Stimulated activated naive CD8-positive, alpha-beta T cell treated with anti-CD3 and anti-CD28 coated beads, Interleukin-15, amount 100 ng/mL, for 72 hours (primary cell): Measurements from ENCODE around the gene PTPN20.
A peak's percentile ranks its signal among the peaks of the same experiment; 100 is the strongest.

Experiments
- ATAC-seq: fragments of 150-1000 bp; cut with Tn5 transposase; 2 replicates; pipeline ENCODE4 v1.10.0; 2021; ENCODE audit warnings: mild to moderate bottlenecking, moderate library complexity
- DNase-seq, 2 donors: peaks; one replicate each; pipeline ENCODE4 v3.0.0; 2021 to 2022
- H3K27ac Mint-ChIP-seq, 2 donors: one replicate each; pipeline ENCODE4 v1.8.0; 2022; ENCODE audit warnings: mild to moderate bottlenecking in 2 of 2, mixed read lengths in 2 of 2, moderate library complexity in 2 of 2
- H3K27me3 Mint-ChIP-seq: one replicate; pipeline ENCODE4 v1.8.0; 2022; ENCODE audit warnings: mixed read lengths
- H3K4me1 Mint-ChIP-seq: one replicate; pipeline ENCODE4 v1.8.0; 2022; ENCODE audit warnings: mild to moderate bottlenecking, mixed read lengths
- H3K4me3 Mint-ChIP-seq, 2 donors: one replicate each; pipeline ENCODE4 v1.8.0; 2022; ENCODE audit warnings: mild to moderate bottlenecking in 2 of 2, mixed read lengths in 2 of 2, moderate library complexity in 1 of 2
- H3K9me3 Mint-ChIP-seq, 2 donors: one replicate each; pipeline ENCODE4 v1.8.0; 2022; ENCODE audit warnings: mixed read lengths in 2 of 2

Gene PTPN20

DNA sequence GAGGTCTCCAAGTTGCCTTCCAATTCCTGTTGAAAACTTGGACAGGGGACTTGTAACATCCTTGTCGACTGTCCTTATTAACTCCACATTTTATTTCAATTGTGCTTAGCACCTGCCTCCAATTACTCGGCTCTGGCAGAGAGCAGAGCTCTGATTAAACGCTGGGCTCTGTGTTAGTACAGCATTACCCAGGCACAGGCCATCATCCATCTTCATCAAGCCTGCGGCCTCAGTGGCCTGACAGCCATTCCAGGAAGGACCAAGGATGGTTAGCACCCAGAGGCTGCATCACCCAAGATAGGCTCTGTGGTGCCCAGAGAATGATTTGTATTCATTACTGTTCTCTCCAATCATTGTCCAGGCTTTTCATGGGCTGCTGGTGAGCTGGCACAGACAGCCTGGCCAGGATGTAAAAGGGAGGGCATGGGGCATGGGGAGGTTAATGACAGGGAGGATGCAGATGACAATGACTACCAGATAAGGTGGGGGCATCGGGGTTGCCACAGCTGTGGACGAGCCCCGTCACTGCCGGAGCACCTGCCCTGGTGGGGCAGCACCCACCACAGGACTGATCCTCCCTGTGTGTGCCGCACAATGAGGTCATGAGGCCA is 123.3 kb downstream of the PTPN20 start:
- H3K9me3 Mint-ChIP-seq = no peaks in the 10 kb centered on the region
- DNase-seq = no peak
- no peaks in the 10 kb centered on the region for H3K4me1 Mint-ChIP-seq
- H3K27me3 Mint-ChIP-seq = no peaks in the 10 kb centered on the region
- H3K4me3 Mint-ChIP-seq = no peak overlapping the region
- H3K27ac Mint-ChIP-seq = no peak overlapping the region
- no peak for ATAC-seq

DNA sequence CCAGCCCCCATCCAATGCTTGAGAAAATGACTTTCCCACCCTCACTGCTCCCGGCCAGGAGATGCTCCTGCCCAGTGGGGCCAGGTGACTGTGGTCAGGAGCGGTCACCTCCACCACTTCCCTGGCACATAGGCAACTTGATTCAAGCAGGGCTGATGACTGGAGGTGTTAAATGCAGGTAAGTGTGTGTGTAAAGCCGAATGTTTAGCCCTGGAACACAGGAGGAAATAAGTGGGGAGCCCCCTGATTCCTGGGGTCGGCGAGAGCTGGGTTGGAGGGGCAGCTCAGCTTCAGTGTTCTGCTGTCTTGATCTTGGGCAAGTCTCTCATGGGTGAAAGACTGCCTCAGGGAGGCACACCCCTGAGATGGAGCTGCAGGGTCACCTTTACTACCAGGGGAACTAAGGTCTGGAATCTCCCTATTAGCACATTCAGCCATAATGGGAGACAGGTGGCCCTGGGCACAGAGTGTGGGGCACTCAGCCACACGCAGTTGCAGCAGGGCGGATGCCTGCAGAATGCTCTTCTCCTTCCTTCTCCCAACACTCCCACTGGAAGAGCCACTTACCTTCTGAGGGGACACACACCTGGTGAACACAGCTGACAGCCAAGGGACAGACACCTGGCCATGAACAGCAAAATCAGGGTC is 124.1 kb downstream of the PTPN20 start:
- H3K27me3 Mint-ChIP-seq = no peaks in the 10 kb centered on the region
- no peaks in the 10 kb centered on the region for H3K4me1 Mint-ChIP-seq
- H3K9me3 Mint-ChIP-seq = no peaks in the 10 kb centered on the region
- ATAC-seq (no peak), DNase-seq (no peak)
- H3K4me3 Mint-ChIP-seq = no peak overlapping the region
- H3K27ac Mint-ChIP-seq = no peak overlapping the region

DNA sequence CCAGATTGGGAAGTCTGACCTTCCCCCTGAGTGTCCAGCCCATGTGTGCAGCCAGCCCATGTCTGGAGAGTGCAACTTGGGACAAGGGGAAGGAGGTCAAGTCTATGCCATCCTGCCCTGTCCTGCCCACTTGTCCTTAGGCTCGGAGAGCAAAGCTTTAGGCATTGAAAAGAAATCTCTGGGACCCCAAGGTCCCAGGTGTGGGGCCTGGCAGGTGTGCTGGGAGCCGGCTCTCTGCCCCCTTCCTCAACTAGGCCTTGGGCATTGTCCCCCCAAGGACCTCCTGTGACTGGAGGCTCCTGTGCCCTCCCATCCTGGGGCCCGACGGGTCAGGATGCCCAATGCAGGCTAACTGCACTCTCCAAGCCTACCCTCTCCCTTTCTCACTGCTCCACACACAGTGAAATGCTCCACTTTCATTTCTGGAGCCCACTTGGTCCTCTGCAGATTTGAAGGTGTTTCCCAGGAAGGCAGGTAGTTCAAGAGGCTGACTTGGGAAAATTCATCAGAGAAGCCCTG is 124.7 kb downstream of the PTPN20 start:
- Mint-ChIP-seq H3K9me3 (no peaks in the 10 kb centered on the region), H3K4me3 (no peak overlapping the region), H3K27me3 (no peaks in the 10 kb centered on the region), H3K4me1 (no peaks in the 10 kb centered on the region), H3K27ac (no peak overlapping the region)
- ATAC-seq (no peak), DNase-seq (no peak)

DNA sequence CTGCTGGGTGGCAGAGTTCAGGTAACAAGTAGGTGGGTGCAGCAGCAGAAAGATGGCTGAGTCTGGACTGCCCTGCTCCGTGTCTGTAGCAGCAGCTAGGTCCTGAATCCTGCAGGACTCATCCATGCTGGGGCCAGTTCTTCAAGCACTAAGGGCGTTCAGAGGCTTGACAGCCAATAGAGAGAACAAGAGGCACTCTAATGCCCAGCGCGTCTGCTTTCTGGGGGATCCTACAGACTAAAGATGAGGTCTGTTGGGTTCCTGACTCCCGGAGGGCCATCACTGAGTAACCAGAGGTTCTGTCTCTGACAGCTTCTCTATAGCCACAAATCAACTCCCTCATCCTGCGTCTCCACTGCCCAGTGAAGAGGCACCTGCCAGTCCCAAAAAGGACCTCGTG is 125.5 kb downstream of the PTPN20 start:
- Mint-ChIP-seq H3K27ac (no peak overlapping the region), H3K27me3 (no peaks in the 10 kb centered on the region), H3K4me3 (no peak overlapping the region), H3K4me1 (no peaks in the 10 kb centered on the region), H3K9me3 (no peaks in the 10 kb centered on the region)
- no peak for ATAC-seq
- DNase-seq = no peak

DNA sequence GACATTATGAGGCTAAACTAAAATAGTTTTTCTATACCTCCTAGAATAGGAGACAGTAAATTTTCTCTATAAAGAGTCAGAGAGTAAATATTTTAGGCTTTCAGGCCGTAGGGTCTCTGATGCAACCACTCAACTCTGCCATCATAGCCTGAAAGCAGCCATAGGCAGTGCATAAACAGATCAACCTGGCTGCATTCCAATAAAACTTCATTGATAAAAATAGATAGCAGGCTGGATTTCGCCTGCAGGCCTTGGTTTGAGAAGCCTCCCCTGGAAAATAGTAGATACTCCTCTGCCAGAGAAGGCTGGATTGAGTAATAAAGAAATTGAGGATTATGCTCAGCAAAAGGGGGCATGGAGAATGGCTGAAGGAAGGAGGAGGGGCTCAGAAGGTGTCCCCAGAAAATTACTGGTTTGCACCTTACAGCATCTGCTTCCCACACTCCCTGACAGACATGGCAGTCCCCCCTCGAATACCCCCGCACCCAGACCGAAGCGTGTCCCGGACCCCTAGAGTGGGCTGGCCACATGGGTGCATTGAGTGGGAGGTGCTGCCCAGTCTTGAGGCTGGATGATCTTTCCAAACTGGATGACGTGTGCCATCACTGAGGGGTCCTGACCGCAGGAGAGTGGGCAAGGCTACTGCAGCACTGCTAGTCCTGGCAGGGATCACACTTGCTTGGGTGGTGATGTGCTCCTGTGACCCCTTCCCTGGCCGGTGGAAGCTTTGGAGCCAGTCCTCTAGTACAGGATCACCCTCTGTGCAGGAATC is 126.6 kb downstream of the PTPN20 start:
- DNase-seq = no peak
- no peaks in the 10 kb centered on the region for H3K4me1 Mint-ChIP-seq

DNA sequence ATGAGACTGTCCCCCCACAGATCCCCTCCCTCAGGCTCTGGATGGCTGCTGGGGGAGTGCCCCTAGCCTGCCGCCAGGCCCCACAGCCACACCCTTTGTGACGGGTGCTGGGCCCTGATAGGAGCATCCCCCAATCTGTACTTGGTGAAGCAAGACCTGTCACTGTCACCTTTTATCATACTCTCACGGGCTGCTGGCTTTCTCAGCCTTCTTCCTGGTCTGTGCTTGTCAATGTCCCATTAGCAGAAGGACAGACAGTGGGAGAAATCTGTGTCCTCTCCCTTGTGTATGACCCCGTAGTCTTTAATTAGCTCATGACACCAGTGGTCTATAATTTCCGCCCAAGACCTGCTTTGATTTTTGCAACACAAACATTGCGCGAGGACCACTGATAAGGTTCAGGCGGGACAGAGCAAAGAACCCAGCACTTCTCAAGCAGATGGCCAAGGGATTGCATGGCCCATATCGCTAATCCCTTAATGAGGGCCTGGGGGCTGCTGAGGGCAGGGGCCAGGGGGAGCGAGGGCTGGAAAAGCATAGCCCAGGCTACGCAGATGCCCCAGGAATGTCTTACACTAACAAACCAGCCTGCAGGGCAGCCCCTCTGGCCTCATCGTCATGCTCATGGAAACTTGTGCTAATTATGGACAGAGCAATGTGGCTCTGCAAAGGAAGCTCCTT is 127.8 kb downstream of the PTPN20 start:
- ATAC-seq = no peak
- no peaks in the 10 kb centered on the region for H3K4me1 Mint-ChIP-seq
- H3K27me3 Mint-ChIP-seq = no peaks in the 10 kb centered on the region
- no peaks in the 10 kb centered on the region for H3K9me3 Mint-ChIP-seq
- DNase-seq = no peak
- peak overlapping the region; percentile 27 to 43 for H3K27ac Mint-ChIP-seq
- no peak overlapping the region for H3K4me3 Mint-ChIP-seq

More for the DNA sequence above, 126.6 kb downstream of the PTPN20 start:
- no peak overlapping the region for H3K4me3 Mint-ChIP-seq
- no peaks in the 10 kb centered on the region for H3K9me3 Mint-ChIP-seq
- H3K27ac Mint-ChIP-seq = no peak overlapping the region
- H3K27me3 Mint-ChIP-seq = no peaks in the 10 kb centered on the region
- ATAC-seq = no peak

DNA sequence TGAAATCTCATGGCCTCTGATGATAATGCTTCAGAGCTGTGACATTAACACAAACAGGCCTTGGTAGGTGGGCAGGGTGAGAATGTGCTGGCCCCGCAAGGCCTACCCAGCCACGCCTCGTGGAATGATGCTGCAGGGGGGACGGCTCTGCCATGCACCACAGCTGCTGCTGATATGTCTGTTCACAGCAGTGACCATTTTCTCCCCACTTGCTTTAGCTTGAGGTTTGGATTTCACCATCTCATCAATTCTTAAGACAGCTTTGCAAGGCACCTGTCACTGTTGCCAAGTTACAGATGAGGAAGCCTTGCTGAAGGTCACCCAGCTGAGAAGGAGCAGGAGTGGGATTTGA is 128.3 kb downstream of the PTPN20 start:
- Mint-ChIP-seq H3K27me3 (no peaks in the 10 kb centered on the region), H3K4me3 (no peak overlapping the region), H3K27ac (no peak overlapping the region), H3K9me3 (no peaks in the 10 kb centered on the region), H3K4me1 (no peaks in the 10 kb centered on the region)
- DNase-seq (no peak), ATAC-seq (no peak)

DNA sequence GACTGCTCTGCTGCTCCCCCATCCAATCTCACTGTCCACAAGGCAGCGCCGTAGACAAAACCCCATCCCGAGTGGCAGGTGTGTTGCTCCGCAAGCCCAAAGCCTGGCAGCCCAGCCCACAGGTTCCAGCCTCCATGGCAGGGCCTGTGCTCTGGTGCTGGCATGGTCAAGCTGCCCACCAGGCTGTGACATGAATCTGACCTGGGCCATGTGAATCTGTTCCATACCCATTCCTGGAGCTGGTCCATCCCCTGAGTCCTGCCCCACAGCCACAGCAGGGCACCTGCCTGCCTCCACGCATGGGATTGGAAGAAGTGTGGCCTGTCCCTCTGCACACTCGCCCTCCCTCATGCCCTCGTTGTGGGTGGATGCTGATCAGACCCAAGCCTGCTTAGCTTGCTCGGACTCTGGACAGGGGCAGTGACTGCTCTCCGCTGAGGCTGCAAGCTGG is 128.8 kb downstream of the PTPN20 start:
- ATAC-seq (no peak), DNase-seq (no peak)
- Mint-ChIP-seq H3K4me3 (no peak overlapping the region), H3K4me1 (no peaks in the 10 kb centered on the region), H3K9me3 (no peaks in the 10 kb centered on the region), H3K27ac (no peak overlapping the region), H3K27me3 (no peaks in the 10 kb centered on the region)

DNA sequence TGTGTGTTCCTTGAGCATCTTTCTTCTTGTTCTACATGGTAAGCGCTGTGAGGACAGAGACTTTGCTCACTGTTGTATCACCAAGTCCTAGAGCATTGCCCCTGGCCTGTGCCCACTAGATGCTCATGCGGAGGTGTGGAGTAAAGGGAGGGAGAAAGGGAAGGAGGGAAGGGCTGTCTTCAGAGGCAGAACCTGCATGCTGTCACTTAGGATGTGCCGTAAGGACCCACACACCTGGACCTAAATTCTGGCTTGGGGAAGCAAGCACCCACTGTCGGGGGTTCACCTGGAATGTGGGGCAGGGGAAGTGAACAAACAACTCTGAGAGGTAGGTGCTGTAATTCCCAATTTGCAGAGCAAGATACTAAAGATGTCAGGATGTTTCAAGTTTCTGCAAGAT is 129.5 kb downstream of the PTPN20 start:
- DNase-seq = no peak
- Mint-ChIP-seq H3K9me3 (no peaks in the 10 kb centered on the region), H3K4me3 (no peak overlapping the region), H3K27ac (no peak overlapping the region), H3K4me1 (no peaks in the 10 kb centered on the region), H3K27me3 (no peaks in the 10 kb centered on the region)
- no peak for ATAC-seq

DNA sequence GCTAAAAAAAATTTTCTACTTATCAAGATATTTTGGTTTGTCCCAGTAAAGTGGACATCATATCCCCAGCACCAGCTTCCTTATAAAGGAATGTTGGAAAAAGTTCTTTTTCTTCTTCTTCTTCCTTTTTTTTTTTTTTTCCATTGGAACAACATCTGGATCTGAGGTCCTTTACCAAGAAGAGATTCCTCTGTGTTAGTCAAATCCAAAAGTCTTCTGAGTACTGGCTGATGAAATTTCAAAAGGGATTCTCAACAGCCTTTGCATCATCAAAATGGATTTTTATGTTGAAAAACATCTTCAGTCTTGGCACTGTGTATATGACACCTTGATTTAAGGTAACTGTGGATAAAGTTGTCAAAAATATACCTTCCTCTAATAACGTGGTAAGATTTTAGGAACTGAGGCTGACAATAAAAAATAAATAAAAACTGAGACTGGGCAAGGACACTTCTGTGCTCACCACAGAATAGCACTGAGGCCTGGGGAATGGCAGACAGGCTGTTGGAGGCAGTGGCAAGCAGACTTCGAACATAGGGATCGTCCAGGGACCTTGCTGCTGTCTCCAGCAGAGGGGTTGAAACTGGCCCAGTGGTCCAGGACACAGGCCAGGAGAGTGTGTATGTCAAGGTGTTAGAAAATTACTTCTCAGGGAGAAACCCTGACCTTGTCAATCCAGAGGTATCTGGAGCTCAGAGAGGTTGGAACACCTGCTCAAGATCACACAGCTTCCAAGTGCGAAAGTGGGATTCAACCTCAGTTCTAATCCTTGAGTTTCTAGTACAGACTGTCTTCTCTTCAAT is 130.4 kb downstream of the PTPN20 start:
- H3K4me1 Mint-ChIP-seq = peaks cover under 1% of the 10 kb centered on the region
- ATAC-seq = no peak
- H3K27ac Mint-ChIP-seq = peak overlapping the region in 1 of 2 donors; percentile 79
- no peak for DNase-seq
- H3K9me3 Mint-ChIP-seq = no peaks in the 10 kb centered on the region
- H3K4me3 Mint-ChIP-seq = no peak overlapping the region
- H3K27me3 Mint-ChIP-seq = no peaks in the 10 kb centered on the region

DNA sequence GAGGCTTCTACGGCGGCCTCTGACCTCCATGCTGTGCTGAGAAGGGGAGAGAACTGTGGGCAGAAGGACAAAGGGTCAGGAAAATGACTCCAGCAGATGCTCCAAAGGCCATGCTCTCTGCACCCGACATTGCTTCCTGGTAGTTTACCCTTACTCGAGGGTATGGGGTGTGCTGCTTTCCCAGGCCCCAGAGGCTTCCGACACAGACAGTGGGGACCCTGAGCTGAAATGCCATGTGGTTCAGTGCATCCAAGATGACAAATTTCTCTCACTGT is 130.9 kb downstream of the PTPN20 start:
- ATAC-seq = no peak
- H3K4me1 Mint-ChIP-seq = peaks cover 6% of the 10 kb centered on the region
- no peak for DNase-seq
- no peaks in the 10 kb centered on the region for H3K9me3 Mint-ChIP-seq
- H3K27ac Mint-ChIP-seq = no peak overlapping the region
- H3K4me3 Mint-ChIP-seq = no peak overlapping the region
- no peaks in the 10 kb centered on the region for H3K27me3 Mint-ChIP-seq

DNA sequence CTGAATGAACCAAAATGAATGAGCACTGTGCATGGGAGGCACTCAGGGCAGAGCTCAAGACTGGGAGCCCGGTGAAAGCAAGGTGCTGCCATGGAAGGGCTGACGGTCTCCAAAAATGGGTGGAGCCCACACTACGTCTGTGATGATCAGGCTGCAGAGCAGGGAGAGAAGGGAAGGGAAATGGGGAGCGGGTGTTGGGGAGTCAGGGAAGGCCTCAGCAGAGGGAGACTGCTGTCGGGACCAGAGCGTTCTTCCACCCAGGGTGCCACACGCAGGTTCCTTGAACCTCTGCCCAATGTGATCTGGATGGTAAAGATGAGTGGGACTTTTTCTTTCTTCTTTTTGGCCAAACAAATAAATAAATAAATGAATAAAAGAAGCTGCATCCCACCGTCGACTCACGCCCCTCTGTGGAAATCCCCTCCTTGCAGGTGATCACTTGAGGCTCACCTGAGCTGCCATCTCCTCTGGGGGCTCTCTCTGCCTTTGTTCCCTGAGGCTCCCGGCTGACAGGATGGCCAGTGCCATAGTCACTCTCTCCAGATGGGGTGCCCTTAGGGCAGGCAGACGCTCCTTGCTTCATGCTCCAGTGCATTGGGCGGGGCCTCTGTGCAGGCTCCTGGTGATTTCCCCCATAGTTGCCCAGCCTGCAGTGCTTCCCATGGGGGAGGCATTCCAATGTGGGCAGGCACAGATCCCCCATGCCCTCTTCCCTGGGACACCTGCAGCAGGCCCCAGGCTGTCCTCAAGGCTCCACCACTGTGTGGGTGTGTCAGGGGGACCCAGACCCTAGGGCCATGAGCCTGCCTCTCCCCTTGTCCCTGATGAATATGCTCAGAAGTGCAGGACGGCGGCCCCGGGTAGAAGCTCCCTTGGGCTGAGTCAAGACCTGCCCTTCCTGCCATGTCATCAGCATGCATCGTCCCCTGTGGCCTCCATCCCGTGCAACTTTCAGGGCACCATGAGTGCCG is 131.8 kb downstream of the PTPN20 start:
- H3K4me1 Mint-ChIP-seq = peaks cover 15% of the 10 kb centered on the region
- no peak overlapping the region for H3K27ac Mint-ChIP-seq
- no peak overlapping the region for H3K4me3 Mint-ChIP-seq
- ATAC-seq = no peak
- no peaks in the 10 kb centered on the region for H3K27me3 Mint-ChIP-seq
- no peak for DNase-seq
- H3K9me3 Mint-ChIP-seq = no peaks in the 10 kb centered on the region

DNA sequence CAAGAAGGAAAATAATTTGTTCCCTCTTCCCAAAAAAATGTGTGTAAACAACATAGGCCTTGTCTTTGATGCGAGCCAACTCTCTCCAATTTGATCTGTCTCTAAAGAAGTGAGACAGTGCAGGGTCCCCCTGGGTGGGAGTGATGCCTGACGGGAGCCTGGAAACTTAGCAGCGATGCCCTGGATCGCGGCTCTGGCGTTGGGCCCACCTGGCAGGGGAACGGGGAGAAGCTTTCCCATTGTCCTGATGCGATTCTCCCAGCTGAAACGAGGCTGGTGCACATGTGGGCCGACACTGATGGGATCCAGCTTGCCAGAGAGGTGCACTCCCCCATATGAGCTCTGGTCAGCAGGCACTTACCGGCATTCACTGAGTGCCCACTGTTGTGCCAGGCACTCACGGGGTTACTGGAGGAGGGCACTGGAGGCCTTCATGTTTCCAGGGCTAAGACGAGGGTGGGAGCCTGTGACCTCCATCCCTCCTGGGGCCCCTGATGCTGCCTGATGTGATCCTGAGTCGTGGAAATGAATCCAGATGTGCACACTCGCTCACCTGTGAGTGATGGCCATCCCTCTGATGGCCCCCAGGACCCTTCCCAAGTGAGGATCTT is 132.8 kb downstream of the PTPN20 start:
- H3K27ac Mint-ChIP-seq = peak overlapping the region in 1 of 2 donors; percentile 65
- peaks cover 25% of the 10 kb centered on the region for H3K4me1 Mint-ChIP-seq
- H3K4me3 Mint-ChIP-seq = no peak overlapping the region
- no peaks in the 10 kb centered on the region for H3K9me3 Mint-ChIP-seq
- ATAC-seq (no peak), DNase-seq (no peak)
- H3K27me3 Mint-ChIP-seq = no peaks in the 10 kb centered on the region

DNA sequence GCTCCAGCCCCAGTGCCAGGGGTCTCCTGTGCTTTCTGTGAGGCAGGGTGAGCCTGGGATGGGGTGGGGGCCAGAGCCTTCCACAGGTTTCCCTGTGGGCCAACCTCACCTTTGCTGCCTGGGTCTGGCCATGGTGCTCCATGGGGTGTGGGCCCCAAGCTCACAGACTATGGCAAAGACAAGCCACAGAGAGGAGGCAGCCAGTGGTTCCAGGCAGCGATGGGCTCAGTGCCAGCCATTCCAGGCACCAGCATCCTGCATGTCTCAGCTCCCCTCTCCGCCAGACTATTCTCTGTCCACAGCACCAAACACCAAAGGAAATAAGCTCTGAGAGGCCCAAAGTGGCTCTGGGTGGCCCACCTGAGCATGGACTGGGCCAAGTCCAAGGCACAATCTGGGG is 133.5 kb downstream of the PTPN20 start:
- no peak overlapping the region for H3K4me3 Mint-ChIP-seq
- H3K9me3 Mint-ChIP-seq = no peaks in the 10 kb centered on the region
- DNase-seq (no peak), ATAC-seq (no peak)
- peaks cover 27% of the 10 kb centered on the region for H3K4me1 Mint-ChIP-seq
- no peak overlapping the region for H3K27ac Mint-ChIP-seq
- no peaks in the 10 kb centered on the region for H3K27me3 Mint-ChIP-seq
